Stimulated activated CD4-positive, alpha-beta T cell treated with anti-CD3 and anti-CD28 coated beads, Interleukin-12 subunit alpha, Interleukin-12 subunit beta, amount 100 ng/mL, for 48 hours (primary cell): ENCODE measurements around the gene SDHC.
"Not testable (repeated sequence)": the region's sequence is repeated elsewhere in the genome, so short reads cannot be mapped to it uniquely, and the experiment has no call there.

ENCODE experiments used
- DNase-seq, 3 donors: peaks; one replicate each; pipeline ENCODE4 v3.0.0-alpha.2; 2020; ENCODE audit warnings: low read depth in 2 of 3, low spot score in 1 of 3

Gene SDHC

GRCh38 chr1:161309868-161310267, 4.3 kb upstream of the SDHC start, which contains the start of gene MPZ:
MPZ (minus strand) TSS chr1:161309968; CDS start chr1:161309905, 63 bp downstream.
- no peak for DNase-seq

GRCh38 chr1:161311595-161312181, 2.5 kb upstream of the SDHC start:
- DNase-seq: no peak

- DNase-seq: no peak
Observed at GRCh38 chr1:161313554-161314200, 504 bp upstream of the SDHC start.

GRCh38 chr1:161315841-161316674, 1.9 kb downstream of the SDHC start:
- not testable (repeated sequence) for DNase-seq

GRCh38 chr1:161324020-161324419, 9.8 kb downstream of the SDHC start:
- no peak for DNase-seq

GRCh38 chr1:161330346-161330745, 16.2 kb downstream of the SDHC start:
- no peak for DNase-seq

GRCh38 chr1:161333166-161333565, 19.0 kb downstream of the SDHC start:
- no peak for DNase-seq

GRCh38 chr1:161335796-161336195, 21.6 kb downstream of the SDHC start:
- DNase-seq: no peak

- DNase-seq: no peak
Observed at GRCh38 chr1:161342177-161342576, 28.0 kb downstream of the SDHC start.

GRCh38 chr1:161342821-161343220, 28.6 kb downstream of the SDHC start:
- no peak for DNase-seq

- DNase-seq: no peak
Observed at GRCh38 chr1:161350671-161351070, 36.5 kb downstream of the SDHC start.

- DNase-seq: no peak
Observed at GRCh38 chr1:161351482-161351881, 37.3 kb downstream of the SDHC start.

GRCh38 chr1:161357073-161357472, 42.9 kb downstream of the SDHC start:
- no peak for DNase-seq

- DNase-seq: no peak
Observed at GRCh38 chr1:161359291-161359690, 45.1 kb downstream of the SDHC start.

GRCh38 chr1:161364332-161364731, 50.2 kb downstream of the SDHC start:
- DNase-seq: no peak

- no peak for DNase-seq
Observed at GRCh38 chr1:161365207-161365606, 51.0 kb downstream of the SDHC start.

- DNase-seq: peak in 1 of 3 donors; percentile 21
Observed at GRCh38 chr1:161367684-161368400, 53.7 kb downstream of the SDHC start, which contains the start of gene CFAP126. CFAP126 (minus strand) TSS chr1:161367876; CDS start chr1:161367868, 8 bp downstream.

GRCh38 chr1:161373442-161373841, 59.3 kb downstream of the SDHC start:
- no peak for DNase-seq

- no peak for DNase-seq
Observed at GRCh38 chr1:161374373-161374772, 60.2 kb downstream of the SDHC start.

GRCh38 chr1:161378014-161378413, 63.8 kb downstream of the SDHC start:
- no peak for DNase-seq

GRCh38 chr1:161379071-161379470, 64.9 kb downstream of the SDHC start:
- no peak for DNase-seq
